HCT116 (cell line): Measurements from ENCODE around the gene CCDC87.

ENCODE experiments used
- CTCF ChIP-seq, 3 experiments: fragments of 200-600 bp in 1 of 3; sonication (generic) in 1 of 3; IDR thresholded peaks in 2 of 3; conservative IDR thresholded peaks in 1 of 3; 2 replicates each; pipeline ENCODE4 v1.5.1; 2012 to 2017; ENCODE audit warnings: low read depth in 2 of 3, low read length in 2 of 3, antibody characterized with exemption in 1 of 3, borderline replicate concordance in 1 of 3, control low read depth in 1 of 3, mild to moderate bottlenecking in 1 of 3, mixed read lengths in 1 of 3, mixed run types in 1 of 3, moderate library complexity in 1 of 3; ENCODE audit not compliant: insufficient read depth in 1 of 3
- EZH2 ChIP-seq: fragments of 200-600 bp; sonication (generic); IDR thresholded peaks from 2 replicates; pipeline ENCODE4 v1.6.1; 2017; ENCODE audit warnings: antibody characterized with exemption, mixed run types
- EZH2phosphoT487 ChIP-seq: fragments of 200-600 bp; IDR thresholded peaks from 2 replicates; pipeline ENCODE4 v1.6.1; 2018; ENCODE audit warnings: antibody characterized with exemption, borderline replicate concordance
- POLR2A ChIP-seq: IDR thresholded peaks from 2 replicates; pipeline ENCODE4 v1.7.0; 2011; ENCODE audit warnings: borderline replicate concordance; ENCODE audit not compliant: insufficient read depth, insufficient read length; ENCODE audit errors: extremely low read depth
- POLR2AphosphoS5 ChIP-seq: IDR thresholded peaks from 2 replicates; pipeline ENCODE4 v1.6.1; 2011; ENCODE audit warnings: mild to moderate bottlenecking, low read depth, low read length, moderate library complexity
- REST ChIP-seq: IDR thresholded peaks from 2 replicates; pipeline ENCODE4 v1.6.1; 2012; ENCODE audit warnings: low read depth
- SP1 ChIP-seq: IDR thresholded peaks from 2 replicates; pipeline ENCODE4 v1.6.1; 2012; ENCODE audit warnings: low read depth
- ZNF274 ChIP-seq: fragments of 200-500 bp; sonication (Bioruptor generic); IDR thresholded peaks from 2 replicates; pipeline ENCODE4 v1.6.1; 2014; ENCODE audit warnings: mild to moderate bottlenecking, low read depth, low read length, inconsistent platforms

GRCh38 chr11:66600219-66600618 lies 7.4 kb upstream of the CCDC87 start:
- TF ChIP-seq CTCF (IDR thresholded peaks at IDR 0.05 in 2 of 3, conservative IDR thresholded peaks at IDR 0.05 in 1 of 3; ENCODE audit: borderline replicate concordance in 1 of 3, insufficient read depth in 1 of 3, low read depth in 2 of 3, low read length in 2 of 3) (no peak), POLR2AphosphoS5 (no peak), ZNF274 (no peak), POLR2A (no peak), EZH2 (no peak), EZH2phosphoT487 (no peak), SP1 (no peak), REST (no peak)
